ENCODE results near the gene C3orf80. TPM values are rescaled to one million over a fixed set of nuclear protein-coding genes. Genes with fewer than 3 reads are reported as not detected.

Gene C3orf80
- total RNA-seq, 1 experiment from 2014 or later: 2.4 TPM

DNA sequence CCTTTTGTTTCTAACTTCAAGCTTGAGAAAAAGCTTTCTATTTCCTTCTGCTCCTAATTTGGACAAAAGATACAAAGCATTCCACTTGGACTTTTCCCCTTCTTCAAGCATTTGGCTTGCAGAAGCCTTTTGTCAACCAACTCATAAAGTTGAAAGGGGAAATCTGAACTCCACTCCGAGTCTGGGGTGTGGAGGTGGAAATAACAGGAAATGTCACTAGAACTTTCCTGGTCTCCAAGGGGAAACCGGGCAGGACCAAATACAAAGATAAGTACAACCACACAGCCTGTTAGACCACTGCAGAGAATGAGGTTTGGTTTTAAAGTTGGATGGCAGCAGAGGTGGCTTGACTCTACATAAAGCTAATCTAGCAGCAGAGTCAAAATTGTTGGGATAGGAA lies 4.2 kb upstream of the C3orf80 start:
- Histone ChIP-seq H3K4me2 (ENCODE audit: low read length) (no peak overlapping the region), H3K9ac (ENCODE audit: low read length) (no peak overlapping the region), H3K79me2 (ENCODE audit: insufficient read depth, low read length) (no peaks in the 10 kb centered on the region), H3K27ac (ENCODE audit: low read depth, low read length) (no peak overlapping the region), H3K4me3 (replicated peaks in 1 of 2; ENCODE audit: low read depth in 1 of 2, low read length in 2 of 2) (no peak overlapping the region), H3K9me2 (ENCODE audit: insufficient read depth) (no peaks in the 10 kb centered on the region), H4K20me1 (ENCODE audit: insufficient read depth) (no peaks in the 10 kb centered on the region), H2AFZ (ENCODE audit: low read depth, low read length, poor library complexity, severe bottlenecking) (no peak overlapping the region), H3K27me3 (ENCODE audit: insufficient read depth, low read length) (no peaks in the 10 kb centered on the region), H3K36me3 (ENCODE audit: control insufficient read depth in 1 of 2, insufficient read depth in 2 of 2, low read length in 2 of 2) (no peaks in the 10 kb centered on the region), H3K4me1 (ENCODE audit: control insufficient read depth in 1 of 2, insufficient read depth in 2 of 2, low read length in 2 of 2) (peaks cover under 1 to 2% of the 10 kb centered on the region in 2 experiments; a peak in 2 of 4 replicates), H3K9me3 (ENCODE audit: control insufficient read depth in 1 of 2, insufficient read depth in 1 of 2, low read depth in 1 of 2, low read length in 2 of 2) (no peaks in the 10 kb centered on the region)
- ATAC-seq (no peak), DNase-seq (ENCODE audit: low read depth, low spot score) (no peak)
- ChIA-PET POLR2A (no interaction called here), CTCF (no interaction called here), RAD21 (ENCODE audit: low non-redundant PET in 1 of 2, low total read pairs in 2 of 2, uncharacterized antibody in 2 of 2, unreplicated experiment in 2 of 2) (no interaction called here)
- BruUV-seq (replicated peaks): no TSS peak
- no peak for TF ChIP-seq ZNF274 (IDR thresholded peaks at IDR 0.05; ENCODE audit: low read depth, low read length)
- no peak for TF ChIP-seq CBX3 (IDR thresholded peaks at IDR 0.05; ENCODE audit: low read depth)
- no peak for TF ChIP-seq POLR2A (IDR thresholded peaks at IDR 0.05; ENCODE audit: borderline replicate concordance, extremely low read depth, insufficient read depth, insufficient read length)
- TF ChIP-seq EGR1 (IDR thresholded peaks at IDR 0.05; ENCODE audit: low read depth): no peak
- no peak for TF ChIP-seq POLR2AphosphoS5 (IDR thresholded peaks at IDR 0.05; ENCODE audit: low read depth, low read length)
- TF ChIP-seq ZBTB33 (IDR thresholded peaks at IDR 0.05; ENCODE audit: extremely low read depth, insufficient replicate concordance, low read length): no peak
- no peak for TF ChIP-seq TCF7L2 (IDR thresholded peaks at IDR 0.05; ENCODE audit: borderline replicate concordance, extremely low read depth, insufficient read depth, insufficient read length)
- TF ChIP-seq FOSL1 (IDR thresholded peaks at IDR 0.05; ENCODE audit: low read depth): no peak
- TF ChIP-seq EZH2 (IDR thresholded peaks at IDR 0.05): no peak
- no peak for TF ChIP-seq CEBPB (IDR thresholded peaks at IDR 0.05; ENCODE audit: low read depth)
- TF ChIP-seq SIN3A (IDR thresholded peaks at IDR 0.05; ENCODE audit: low read depth): no peak
- TF ChIP-seq, protein P1, sequence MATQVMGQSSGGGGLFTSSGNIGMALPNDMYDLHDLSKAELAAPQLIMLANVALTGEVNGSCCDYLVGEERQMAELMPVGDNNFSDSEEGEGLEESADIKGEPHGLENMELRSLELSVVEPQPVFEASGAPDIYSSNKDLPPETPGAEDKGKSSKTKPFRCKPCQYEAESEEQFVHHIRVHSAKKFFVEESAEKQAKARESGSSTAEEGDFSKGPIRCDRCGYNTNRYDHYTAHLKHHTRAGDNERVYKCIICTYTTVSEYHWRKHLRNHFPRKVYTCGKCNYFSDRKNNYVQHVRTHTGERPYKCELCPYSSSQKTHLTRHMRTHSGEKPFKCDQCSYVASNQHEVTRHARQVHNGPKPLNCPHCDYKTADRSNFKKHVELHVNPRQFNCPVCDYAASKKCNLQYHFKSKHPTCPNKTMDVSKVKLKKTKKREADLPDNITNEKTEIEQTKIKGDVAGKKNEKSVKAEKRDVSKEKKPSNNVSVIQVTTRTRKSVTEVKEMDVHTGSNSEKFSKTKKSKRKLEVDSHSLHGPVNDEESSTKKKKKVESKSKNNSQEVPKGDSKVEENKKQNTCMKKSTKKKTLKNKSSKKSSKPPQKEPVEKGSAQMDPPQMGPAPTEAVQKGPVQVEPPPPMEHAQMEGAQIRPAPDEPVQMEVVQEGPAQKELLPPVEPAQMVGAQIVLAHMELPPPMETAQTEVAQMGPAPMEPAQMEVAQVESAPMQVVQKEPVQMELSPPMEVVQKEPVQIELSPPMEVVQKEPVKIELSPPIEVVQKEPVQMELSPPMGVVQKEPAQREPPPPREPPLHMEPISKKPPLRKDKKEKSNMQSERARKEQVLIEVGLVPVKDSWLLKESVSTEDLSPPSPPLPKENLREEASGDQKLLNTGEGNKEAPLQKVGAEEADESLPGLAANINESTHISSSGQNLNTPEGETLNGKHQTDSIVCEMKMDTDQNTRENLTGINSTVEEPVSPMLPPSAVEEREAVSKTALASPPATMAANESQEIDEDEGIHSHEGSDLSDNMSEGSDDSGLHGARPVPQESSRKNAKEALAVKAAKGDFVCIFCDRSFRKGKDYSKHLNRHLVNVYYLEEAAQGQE (IDR thresholded peaks at IDR 0.05; ENCODE audit: low read depth): no peak
- no peak for TF ChIP-seq ELF1 (IDR thresholded peaks at IDR 0.05; ENCODE audit: borderline replicate concordance, low read depth)
- TF ChIP-seq EZH2phosphoT487 (IDR thresholded peaks at IDR 0.05; ENCODE audit: borderline replicate concordance): no peak
- intact Hi-C loops (cut with micrococcal nuclease): no loop called here

Data from HCT116 (cell line).